Measurements from ENCODE around the gene PWWP2B.

PWWP2B gene

GRCh38 chr10:132394201-132394811, 2.7 kb upstream of the PWWP2B start:
- no peak for DNase-seq (ENCODE audit: low spot score)

DNA sequence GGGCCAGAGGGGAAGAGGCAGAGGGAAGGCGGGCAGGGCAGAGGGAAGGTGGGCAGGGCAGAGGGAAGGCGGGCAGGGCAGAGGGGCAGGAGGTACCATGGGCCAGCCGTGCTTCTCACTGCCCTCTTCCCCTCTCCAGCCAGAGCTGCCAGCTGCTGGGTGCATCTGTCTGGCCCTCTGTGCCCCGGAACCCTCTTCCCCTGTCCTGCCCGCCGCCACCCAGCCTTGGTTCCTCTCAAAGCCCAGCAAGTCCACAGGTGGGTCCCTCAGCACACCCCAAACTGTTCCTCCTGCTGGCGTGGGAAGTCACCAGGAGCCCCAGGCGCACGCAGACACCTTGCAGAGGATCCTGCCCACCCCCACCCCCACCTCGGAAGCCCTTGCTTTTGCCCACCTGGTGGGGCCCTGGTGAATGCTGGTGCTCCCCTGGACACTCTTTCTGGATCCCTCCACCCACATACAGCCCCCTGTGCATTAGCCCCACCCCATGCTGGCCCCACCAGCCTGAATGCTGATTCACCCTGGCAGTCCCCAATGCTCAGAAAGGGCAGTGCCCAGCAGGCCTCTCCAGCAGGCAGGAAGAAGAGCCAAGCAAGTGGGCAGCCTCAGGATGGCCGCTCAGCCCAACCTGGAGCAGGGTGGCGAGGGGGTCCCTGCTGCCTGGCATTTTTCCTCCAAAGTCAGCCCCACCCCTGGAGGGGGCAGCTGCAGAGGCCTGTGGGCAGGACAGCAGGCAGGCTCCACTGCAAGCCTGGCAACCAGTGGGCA, 1.9 kb upstream of the PWWP2B start:
- no peak for DNase-seq (ENCODE audit: low spot score)

DNA sequence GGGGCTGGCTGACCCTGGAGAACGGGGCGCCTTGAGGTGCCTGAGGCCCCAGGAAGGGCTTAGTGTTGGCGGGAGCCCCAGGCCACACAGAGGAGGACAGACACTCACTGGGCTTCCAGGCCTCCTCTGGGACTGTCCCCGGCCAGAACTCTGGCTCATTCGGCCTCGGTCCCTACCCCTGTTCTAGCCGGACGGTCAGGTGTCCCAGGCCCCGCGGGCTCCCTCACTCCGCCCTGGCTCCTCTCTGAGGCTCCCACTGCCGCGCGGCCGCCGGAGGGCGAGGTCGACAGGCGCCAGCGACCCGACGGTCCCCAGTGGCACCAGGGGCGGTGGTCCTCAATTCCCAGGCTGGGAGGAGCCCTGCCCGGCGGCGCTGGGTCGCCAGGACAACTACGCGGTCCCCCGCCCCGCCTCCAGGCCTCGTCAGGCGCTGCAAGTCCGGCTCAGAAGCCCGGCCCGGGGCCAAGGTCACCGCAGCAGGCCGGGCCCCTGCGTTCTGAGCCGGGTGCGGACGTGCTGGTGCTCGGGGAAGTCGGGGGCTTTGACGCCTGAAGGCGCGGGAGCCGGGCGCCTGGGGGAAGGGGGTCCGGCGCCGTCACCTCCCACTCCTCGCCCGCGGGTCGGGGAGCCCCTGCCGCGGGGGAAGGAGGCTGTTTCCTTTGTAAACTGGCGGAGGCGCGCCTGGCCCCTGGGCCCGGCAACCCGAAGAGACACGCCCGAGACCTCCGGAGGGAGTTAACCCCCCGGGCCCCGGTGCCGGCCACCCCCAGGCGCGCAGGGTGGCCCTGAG, 1.1 kb upstream of the PWWP2B start:
- no peak for DNase-seq (ENCODE audit: low spot score)

DNA sequence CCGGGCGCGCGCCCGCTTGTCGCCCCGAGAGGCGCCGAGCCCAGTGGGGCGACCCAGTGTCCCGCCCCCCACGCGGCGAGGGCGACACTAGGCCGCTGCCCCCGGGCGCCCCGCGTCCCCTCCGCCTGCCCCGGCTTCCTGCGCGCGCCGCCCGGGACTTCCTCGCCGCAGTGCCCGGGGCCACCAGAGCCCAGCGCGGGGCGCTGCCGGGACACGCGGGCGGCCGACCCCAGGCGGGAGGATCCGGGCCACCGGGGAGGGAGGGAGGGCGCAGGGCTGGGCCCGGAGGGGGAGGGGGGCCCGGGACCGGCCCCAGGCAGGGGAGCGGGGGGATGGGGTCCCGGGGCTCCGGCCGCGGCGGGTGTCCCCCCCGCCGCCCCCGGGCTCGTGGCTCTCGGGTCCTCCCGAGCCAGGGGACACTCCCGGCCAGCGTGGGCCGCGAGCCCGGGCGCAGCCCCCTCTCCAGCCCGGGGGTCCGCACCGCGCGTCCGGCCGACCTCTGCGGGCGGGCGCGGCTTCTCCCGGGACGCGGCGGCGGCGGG, 435 bp upstream of the PWWP2B start:
- DNase-seq (ENCODE audit: low spot score) = no peak

GRCh38 chr10:132397671-132398565, 918 bp downstream of the PWWP2B start:
- DNase-seq (ENCODE audit: low spot score) = no peak

DNA sequence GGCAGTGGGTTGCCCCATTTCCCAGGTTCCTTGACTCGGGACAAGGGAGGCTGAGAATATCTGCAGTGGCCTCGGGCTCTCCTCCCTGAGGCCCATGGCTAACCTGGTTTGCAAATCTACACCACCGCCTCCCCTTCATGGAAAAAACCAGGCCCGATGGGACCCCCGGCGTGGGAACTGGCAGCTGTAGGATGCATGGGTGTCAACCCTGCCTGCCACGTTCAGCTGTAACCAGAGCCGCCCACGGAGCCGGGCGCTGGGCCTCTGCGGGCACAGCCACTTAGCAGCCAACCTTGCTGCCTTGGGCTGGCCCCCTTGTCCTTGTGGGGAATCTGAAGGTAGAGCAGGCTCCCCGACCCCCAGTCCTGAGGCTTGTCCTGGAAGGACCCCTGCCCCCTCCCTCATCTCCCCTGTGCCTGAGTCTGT, 1.6 kb downstream of the PWWP2B start:
- DNase-seq (ENCODE audit: low spot score) = no peak

- DNase-seq (ENCODE audit: low spot score) = no peak
Observed at GRCh38 chr10:132399117-132400035, 2.4 kb downstream of the PWWP2B start.

- no peak for DNase-seq (ENCODE audit: low spot score)
Observed at GRCh38 chr10:132400041-132400546, 3.1 kb downstream of the PWWP2B start.

DNA sequence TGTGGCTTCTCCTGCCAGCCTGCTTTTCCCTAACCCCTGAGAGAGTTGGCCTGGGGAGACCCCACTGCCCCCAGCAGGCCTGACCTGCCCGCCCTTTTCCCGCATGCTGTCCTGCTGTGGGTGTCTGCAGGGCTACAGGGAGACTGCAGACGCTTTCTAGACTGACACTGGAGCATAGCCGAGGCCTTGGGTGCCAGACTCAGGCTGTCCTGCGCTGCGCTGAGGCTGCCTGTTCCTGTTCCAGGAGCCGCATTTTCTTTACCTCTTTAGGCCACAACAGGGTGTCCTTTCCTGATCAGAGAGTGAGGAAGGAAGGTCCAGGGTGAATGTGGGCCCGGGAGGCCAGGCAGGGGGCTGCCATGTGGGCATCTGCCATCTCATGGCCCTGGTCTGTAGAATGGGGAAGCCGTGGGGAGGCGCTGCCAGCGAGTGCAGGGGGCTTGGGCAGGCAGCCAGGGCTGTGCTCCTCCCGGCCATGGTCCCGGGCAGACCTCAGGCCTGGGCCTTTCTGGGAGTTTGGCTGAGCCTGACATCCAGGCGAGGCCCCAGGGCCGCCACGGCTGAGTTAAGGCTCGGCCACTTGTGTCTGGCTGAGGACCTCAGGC, 3.6 kb downstream of the PWWP2B start:
- no peak for DNase-seq (ENCODE audit: low spot score)

DNA sequence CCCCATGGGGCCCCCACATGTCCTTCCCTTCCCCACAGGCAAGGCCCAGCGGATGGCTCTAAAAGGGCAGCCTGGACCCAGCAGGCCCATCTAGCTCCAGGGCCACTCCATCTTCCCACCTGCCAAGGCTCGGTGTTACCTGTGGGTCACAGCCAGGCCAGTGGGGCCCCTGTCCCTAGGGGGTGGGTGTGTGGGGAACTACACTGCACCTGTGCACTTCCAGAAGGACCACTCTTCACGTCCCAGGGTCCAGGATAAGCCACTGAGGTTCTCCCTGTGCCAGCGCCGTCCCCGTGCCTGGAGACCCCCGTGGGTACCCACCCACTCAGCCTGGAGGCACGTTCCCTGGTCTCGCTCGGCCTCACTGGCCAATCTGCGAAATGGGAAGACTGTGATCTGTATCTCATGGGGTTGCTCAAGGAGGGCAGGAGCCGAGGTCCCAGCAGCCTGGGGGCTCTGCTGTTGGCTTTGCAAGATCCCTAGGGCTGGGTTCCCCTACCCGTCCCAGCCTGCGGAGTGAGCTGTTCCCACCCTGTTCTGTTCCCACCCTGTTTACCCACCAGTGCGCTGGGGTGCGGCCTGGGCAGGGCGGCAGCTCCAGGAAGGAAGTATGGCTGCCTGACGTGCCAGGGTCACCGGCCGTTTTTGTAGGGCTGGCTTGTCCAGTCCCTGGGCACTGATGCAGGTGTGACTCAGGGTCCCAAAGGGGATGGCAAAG, 4.6 kb downstream of the PWWP2B start:
- no peak for DNase-seq (ENCODE audit: low spot score)

- DNase-seq (ENCODE audit: low spot score) = no peak
Observed at GRCh38 chr10:132402781-132403241, 5.8 kb downstream of the PWWP2B start.

DNA sequence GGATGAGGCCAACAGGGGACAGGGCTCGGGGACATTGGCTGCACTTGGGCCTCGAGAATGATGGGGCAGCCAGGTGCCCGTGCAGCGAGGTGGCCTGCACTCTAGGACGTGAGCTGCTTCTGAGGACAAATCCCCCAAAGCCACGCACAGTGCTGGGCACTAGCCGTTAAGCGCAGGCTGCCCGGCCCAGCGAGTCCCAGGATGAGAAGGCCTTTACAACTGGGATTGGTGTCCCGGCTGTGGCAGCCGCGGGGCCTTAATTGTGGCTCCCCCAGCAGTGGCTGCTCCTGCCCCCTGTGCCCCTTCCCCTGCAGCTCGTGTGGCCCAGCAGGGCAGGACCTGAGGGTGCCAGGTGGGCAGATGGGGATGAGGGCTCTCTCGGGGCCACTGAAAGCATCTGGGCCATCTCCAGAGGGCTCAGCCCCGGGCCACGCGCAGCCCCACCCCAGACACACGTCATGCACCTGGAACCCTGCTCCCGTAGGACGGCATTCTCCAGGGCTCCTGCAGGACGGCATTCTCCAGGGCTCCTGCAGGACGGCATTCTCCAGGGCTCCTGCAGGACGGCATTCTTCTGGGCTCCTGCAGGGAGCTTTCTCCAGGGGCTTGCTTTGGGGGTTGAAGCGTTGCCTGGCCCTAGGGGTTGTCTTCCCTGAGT, 6.6 kb downstream of the PWWP2B start:
- no peak for DNase-seq (ENCODE audit: low spot score)

DNA sequence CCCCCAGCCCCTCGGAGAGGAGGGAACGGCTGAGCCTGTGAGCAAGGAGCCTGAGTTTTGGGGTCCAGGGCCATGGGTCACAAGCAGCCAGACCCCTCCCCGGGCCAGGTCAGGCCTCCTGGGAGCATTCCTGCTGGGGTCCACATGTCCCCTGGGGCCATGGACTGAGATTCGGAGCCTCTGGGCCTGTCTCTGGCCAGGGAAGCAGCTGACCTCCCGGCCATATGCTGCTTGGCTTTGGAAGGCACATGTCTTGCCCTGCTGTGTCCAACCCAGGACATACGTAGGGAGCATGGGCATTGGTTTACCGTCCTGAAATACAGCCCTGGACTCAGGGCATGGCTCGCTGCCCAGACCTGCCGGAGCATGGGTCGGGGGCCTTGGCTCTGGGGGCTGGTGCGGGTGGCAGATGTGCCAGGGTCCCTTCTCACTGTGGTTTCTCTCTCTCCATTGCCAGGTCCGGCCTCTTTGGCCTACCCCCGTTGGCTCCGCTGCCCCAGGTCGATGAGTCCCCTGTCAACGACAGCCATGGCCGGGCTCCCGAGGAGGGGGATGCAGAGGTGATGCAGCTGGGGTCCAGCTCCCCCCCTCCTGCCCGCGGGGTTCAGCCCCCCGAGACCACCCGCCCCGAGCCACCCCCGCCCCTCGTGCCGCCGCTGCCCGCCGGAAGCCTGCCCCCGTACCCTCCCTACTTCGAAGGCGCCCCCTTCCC, 7.3 kb downstream of the PWWP2B start:
- DNase-seq (ENCODE audit: low spot score) = no peak

DNA sequence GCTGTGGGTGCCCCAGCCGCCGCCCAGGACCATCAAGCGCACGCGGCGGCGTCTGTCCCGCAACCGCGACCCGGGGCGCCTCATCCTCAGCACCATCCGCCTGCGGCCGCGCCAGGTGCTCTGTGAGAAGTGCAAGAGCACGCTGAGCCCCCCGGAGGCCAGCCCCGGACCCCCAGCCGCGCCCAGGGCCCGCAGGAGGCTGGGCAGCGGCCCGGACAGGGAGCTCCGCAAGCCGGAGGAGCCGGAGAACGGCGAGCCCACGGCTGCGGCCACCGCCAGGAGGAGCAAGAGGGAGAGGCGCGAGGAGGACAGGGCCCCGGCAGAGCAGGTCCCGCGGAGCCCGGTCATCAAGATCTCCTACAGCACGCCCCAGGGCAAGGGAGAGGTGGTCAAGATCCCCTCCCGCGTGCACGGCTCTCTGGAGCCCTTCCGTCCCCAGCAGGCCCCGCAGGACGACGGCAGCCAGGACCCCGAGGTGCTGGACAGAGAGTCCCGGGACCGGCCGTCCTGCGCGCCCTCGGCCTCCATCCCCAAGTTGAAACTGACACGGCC, 8.0 kb downstream of the PWWP2B start:
- DNase-seq (ENCODE audit: low spot score) = no peak

GRCh38 chr10:132405463-132405991, 8.5 kb downstream of the PWWP2B start:
- DNase-seq (ENCODE audit: low spot score) = no peak

- DNase-seq (ENCODE audit: low spot score) = no peak
Observed at GRCh38 chr10:132406181-132406580, 9.2 kb downstream of the PWWP2B start.

GRCh38 chr10:132406750-132407149, 9.8 kb downstream of the PWWP2B start:
- DNase-seq (ENCODE audit: low spot score) = no peak
